HepG2 (cell line): ENCODE data around the gene SLC38A3. TPM values are rescaled to one million over a fixed set of nuclear protein-coding genes. Genes with fewer than 3 reads are reported as not detected.

Experiments used
- AHR ChIP-seq: IDR thresholded peaks from 2 replicates; pipeline ENCODE4 v1.6.1; 2018; ENCODE audit warnings: missing genetic modification reagents, missing compliant biosample characterization
- CREB1 ChIP-seq, 2 experiments: fragments of 450-650 bp in 1 of 2; IDR thresholded peaks; 2 replicates each; pipeline ENCODE4 v1.6.1; 2016 to 2017; ENCODE audit warnings: control low read depth in 1 of 2, mild to moderate bottlenecking in 1 of 2, missing compliant biosample characterization in 1 of 2, missing genetic modification characterization in 1 of 2
- KDM5A ChIP-seq: fragments of 200-600 bp; sonication (generic); IDR thresholded peaks from 2 replicates; pipeline ENCODE4 v1.7.0; 2018; ENCODE audit warnings: antibody characterized with exemption, mild to moderate bottlenecking, low read length, borderline replicate concordance
- NFIB ChIP-seq: sonication (generic); formaldehyde crosslinking; IDR thresholded peaks from 2 replicates; pipeline ENCODE4 v1.9.0; 2021; ENCODE audit warnings: missing genetic modification reagents, mild to moderate bottlenecking, borderline replicate concordance
- PHF21A ChIP-seq: sonication (generic); formaldehyde crosslinking; IDR thresholded peaks from 2 replicates; pipeline ENCODE4 v1.5.0; 2020; ENCODE audit warnings: mild to moderate bottlenecking, missing genetic modification reagents
- PTBP1 ChIP-seq: fragments of 200-400 bp; formaldehyde crosslinking; IDR thresholded peaks from 2 replicates; pipeline ENCODE4 v1.6.1; 2018; ENCODE audit warnings: low read length, low read depth; ENCODE audit not compliant: poor library complexity, severe bottlenecking
- ZBTB4 ChIP-seq: sonication (generic); formaldehyde crosslinking; IDR thresholded peaks from 2 replicates; pipeline ENCODE4 v1.4.0; 2020; ENCODE audit warnings: missing genetic modification reagents, mild to moderate bottlenecking, borderline replicate concordance
- ZNF256 ChIP-seq: sonication (generic); formaldehyde crosslinking; conservative IDR thresholded peaks from 2 replicates; pipeline ENCODE4 v1.4.0; 2020; ENCODE audit warnings: missing genetic modification reagents
- ZNF574 ChIP-seq: sonication (generic); formaldehyde crosslinking; IDR thresholded peaks from 2 replicates; pipeline ENCODE4 v1.4.0; 2020; ENCODE audit warnings: missing genetic modification reagents
- ZNF841 ChIP-seq: sonication (generic); formaldehyde crosslinking; IDR thresholded peaks from 2 replicates; pipeline ENCODE4 v1.8.1; 2023; ENCODE audit warnings: missing genetic modification reagents, borderline replicate concordance
- ZSCAN20 ChIP-seq: sonication (generic); formaldehyde crosslinking; IDR thresholded peaks from 2 replicates; pipeline ENCODE4 v1.4.0; 2020; ENCODE audit warnings: missing genetic modification reagents, mild to moderate bottlenecking, borderline replicate concordance
- polyA plus RNA-seq, 8 experiments: library from polyadenylated mRNA; depleted of rRNA in 3 of 8; stranded (reverse) in 7 of 8; unstranded in 1 of 8; fragments of >200 nt; fragmentation: Illumina TruSeq in 4 of 8; extraction: Trizol in 4 of 8; gene quantifications; 2 replicates each; pipeline versions ENCODE4 v1.2.1 to v1.2.3, GENCODE V29; 2011 to 2016; ENCODE audit warnings: low read depth in 4 of 8, missing spikeins in 1 of 8, mixed read lengths in 1 of 8; ENCODE audit not compliant: insufficient read depth in 1 of 8
- total RNA-seq, 5 experiments: library from RNA; depleted of rRNA; stranded (reverse); fragments of >200 nt; fragmentation: Illumina TruSeq; extraction: Trizol; gene quantifications; 2 replicates each; pipeline ENCODE4 v1.2.3, GENCODE V29; 2016; ENCODE audit warnings: low read depth in 1 of 5
- TF ChIP-seq, protein P1 (sequence below): sonication (generic); formaldehyde crosslinking; IDR thresholded peaks from 2 replicates; pipeline ENCODE4 v1.4.0; 2020; ENCODE audit warnings: missing genetic modification reagents
- TF ChIP-seq, protein P2 (sequence below): sonication (generic); formaldehyde crosslinking; IDR thresholded peaks from 2 replicates; pipeline ENCODE4 v1.5.1; 2020; ENCODE audit warnings: missing genetic modification reagents, mild to moderate bottlenecking, borderline replicate concordance
- TF ChIP-seq, protein P3 (sequence below): sonication (generic); formaldehyde crosslinking; IDR thresholded peaks from 2 replicates; pipeline ENCODE4 v1.5.0; 2020; ENCODE audit warnings: missing genetic modification reagents

SLC38A3 gene
- total and polyA plus RNA-seq, 2 of the 13 experiments (the other 11 are each of a cell fraction or from before 2014, with no cell fraction given), result 29.8 to 164 TPM

- TF ChIP-seq NFIB, result no peak
- TF ChIP-seq ZBTB4 (CRISPR knock-in tag), result no peak
- TF ChIP-seq KDM5A, result no peak
- TF ChIP-seq ZSCAN20 (CRISPR knock-in tag), result no peak
- TF ChIP-seq CREB1 (IDR thresholded peaks at IDR 0.05), result no peak
- no peak for TF ChIP-seq CREB1 (CRISPR knock-in tag; IDR thresholded peaks at IDR 0.05)
- peak; percentile 66 for TF ChIP-seq ZNF256 (CRISPR knock-in tag)
- no peak for TF ChIP-seq PTBP1
- TF ChIP-seq, protein P1, sequence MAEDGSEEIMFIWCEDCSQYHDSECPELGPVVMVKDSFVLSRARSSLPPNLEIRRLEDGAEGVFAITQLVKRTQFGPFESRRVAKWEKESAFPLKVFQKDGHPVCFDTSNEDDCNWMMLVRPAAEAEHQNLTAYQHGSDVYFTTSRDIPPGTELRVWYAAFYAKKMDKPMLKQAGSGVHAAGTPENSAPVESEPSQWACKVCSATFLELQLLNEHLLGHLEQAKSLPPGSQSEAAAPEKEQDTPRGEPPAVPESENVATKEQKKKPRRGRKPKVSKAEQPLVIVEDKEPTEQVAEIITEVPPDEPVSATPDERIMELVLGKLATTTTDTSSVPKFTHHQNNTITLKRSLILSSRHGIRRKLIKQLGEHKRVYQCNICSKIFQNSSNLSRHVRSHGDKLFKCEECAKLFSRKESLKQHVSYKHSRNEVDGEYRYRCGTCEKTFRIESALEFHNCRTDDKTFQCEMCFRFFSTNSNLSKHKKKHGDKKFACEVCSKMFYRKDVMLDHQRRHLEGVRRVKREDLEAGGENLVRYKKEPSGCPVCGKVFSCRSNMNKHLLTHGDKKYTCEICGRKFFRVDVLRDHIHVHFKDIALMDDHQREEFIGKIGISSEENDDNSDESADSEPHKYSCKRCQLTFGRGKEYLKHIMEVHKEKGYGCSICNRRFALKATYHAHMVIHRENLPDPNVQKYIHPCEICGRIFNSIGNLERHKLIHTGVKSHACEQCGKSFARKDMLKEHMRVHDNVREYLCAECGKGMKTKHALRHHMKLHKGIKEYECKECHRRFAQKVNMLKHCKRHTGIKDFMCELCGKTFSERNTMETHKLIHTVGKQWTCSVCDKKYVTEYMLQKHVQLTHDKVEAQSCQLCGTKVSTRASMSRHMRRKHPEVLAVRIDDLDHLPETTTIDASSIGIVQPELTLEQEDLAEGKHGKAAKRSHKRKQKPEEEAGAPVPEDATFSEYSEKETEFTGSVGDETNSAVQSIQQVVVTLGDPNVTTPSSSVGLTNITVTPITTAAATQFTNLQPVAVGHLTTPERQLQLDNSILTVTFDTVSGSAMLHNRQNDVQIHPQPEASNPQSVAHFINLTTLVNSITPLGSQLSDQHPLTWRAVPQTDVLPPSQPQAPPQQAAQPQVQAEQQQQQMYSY (CRISPR knock-in tag), result no peak; the same call in 1 of the 2 replicates
- TF ChIP-seq PHF21A (CRISPR knock-in tag), result peak; percentile 78; the same call in 1 of the 2 replicates
- TF ChIP-seq, protein P2, sequence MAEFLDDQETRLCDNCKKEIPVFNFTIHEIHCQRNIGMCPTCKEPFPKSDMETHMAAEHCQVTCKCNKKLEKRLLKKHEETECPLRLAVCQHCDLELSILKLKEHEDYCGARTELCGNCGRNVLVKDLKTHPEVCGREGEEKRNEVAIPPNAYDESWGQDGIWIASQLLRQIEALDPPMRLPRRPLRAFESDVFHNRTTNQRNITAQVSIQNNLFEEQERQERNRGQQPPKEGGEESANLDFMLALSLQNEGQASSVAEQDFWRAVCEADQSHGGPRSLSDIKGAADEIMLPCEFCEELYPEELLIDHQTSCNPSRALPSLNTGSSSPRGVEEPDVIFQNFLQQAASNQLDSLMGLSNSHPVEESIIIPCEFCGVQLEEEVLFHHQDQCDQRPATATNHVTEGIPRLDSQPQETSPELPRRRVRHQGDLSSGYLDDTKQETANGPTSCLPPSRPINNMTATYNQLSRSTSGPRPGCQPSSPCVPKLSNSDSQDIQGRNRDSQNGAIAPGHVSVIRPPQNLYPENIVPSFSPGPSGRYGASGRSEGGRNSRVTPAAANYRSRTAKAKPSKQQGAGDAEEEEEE (CRISPR knock-in tag), result no peak
- TF ChIP-seq ZNF574 (CRISPR knock-in tag), result peak; percentile 60
- TF ChIP-seq AHR (CRISPR knock-in tag), result no peak
- no peak for TF ChIP-seq ZNF841 (CRISPR knock-in tag)
- TF ChIP-seq, protein P3, sequence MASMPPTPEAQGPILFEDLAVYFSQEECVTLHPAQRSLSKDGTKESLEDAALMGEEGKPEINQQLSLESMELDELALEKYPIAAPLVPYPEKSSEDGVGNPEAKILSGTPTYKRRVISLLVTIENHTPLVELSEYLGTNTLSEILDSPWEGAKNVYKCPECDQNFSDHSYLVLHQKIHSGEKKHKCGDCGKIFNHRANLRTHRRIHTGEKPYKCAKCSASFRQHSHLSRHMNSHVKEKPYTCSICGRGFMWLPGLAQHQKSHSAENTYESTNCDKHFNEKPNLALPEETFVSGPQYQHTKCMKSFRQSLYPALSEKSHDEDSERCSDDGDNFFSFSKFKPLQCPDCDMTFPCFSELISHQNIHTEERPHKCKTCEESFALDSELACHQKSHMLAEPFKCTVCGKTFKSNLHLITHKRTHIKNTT (CRISPR knock-in tag), result no peak
These were observed 5.7 kb downstream of the SLC38A3 start (continued) for GRCh38 chr3:50210510-50211367.
